GM18520 (cell line): ENCODE measurements around the gene MYBPC2.

Experiments
- ATAC-seq: cut with Tn5 transposase; IDR thresholded peaks from one replicate; pipeline ENCODE4 v1.9.1; 2021; ENCODE audit not compliant: unreplicated experiment

Gene MYBPC2

DNA sequence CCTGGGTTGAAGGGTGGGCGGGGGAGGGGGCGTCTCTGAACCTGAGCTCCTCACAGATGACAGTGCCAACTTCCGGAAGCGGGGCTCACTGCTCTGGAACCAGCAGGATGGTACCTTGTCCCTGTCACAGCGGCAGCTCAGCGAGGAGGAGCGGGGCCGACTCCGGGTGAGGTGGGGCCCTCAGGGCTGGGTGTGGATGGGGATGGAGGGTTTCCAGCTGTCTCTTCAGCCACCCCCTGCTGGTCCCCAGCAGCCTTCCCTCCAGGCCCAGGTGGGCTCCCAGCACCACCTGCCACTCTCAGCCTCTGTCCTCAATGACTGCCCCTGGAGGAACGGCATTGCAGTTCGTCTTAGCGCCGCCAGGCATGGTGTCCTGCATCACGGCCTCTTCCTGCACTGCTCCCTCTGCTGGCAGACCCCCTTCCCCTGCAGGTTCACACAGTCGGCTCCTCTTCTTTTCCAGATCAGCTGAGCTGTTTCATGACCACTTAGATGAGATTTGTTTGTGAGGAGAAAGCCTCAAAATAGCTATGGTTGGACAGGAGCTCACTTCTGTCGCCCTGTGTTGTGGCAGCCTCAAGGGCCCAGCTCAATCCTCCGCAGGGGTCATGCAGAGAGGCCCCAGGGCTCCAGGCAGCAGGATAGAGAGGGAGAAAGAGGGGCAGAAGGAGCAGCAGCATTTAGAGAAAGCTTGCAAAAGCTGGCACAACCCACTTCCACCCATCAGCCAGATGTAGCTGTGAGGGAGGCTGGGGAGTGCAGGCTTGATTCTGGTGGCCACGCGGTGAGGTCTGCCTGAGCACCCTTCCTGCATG is 46.4 kb downstream of the MYBPC2 start:
- ATAC-seq = no peak

DNA sequence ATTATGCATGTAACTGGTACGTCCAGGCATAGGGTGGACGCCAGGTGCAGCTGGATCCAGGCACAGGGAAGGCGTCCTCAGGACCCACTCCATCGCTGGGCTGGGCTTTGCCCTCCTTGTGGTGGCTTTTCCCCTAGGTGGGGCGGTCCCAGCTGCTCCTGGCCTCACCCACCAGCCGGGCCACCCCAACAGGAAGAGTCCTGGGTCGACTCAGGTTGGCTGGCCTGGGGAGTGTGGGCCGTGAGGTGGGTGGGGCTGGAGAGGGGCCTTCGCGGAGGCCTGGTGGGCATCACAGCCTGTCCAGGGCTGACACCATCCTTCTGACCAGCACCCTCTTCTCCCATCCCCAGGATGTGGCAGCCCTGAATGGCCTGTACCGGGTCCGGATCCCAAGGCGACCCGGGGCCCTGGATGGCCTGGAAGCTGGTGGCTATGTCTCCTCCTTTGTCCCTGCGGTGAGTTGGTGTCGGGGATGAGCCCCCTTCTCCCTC is 47.1 kb downstream of the MYBPC2 start:
- ATAC-seq = no peak

DNA sequence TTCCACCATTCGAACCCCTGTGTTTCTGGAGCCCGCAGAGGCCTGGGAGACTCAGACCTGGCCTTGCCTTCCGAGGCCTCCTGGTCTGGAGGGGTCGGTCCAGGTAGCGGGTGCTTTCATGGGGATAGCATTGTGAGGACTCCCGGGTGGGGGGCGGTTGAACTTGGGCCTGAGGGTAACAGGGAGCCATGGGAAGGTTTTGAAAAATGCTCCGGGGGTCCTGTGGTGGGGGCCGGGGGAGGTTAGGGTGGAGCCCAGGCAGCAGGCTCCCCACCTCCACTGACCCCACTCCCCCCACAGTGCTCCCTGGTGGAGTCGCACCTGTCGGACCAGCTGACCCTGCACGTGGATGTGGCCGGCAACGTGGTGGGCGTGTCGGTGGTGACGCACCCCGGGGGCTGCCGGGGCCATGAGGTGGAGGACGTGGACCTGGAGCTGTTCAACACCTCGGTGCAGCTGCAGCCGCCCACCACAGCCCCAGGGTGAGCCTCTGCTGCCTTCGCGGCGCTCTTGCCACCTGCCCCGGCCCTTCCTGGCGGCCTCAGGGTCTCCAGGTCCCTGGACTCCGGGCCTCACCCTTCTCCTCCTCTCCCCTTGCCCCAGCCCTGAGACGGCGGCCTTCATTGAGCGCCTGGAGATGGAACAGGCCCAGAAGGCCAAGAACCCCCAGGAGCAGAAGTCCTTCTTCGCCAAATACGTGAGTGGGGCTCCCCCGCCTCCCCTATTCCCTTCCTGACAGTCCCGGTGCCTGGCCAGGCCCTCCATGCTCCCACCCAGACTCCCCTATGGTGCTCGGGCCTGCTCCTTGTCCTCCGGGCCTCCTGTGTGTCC is 47.8 kb downstream of the MYBPC2 start:
- no peak for ATAC-seq

GRCh38 chr19:50481351-50482149 is 48.9 kb downstream of the MYBPC2 start:
- no peak for ATAC-seq

- ATAC-seq = no peak
Measured at GRCh38 chr19:50482271-50482855, 49.7 kb downstream of the MYBPC2 start.

GRCh38 chr19:50482916-50483315 is 50.2 kb downstream of the MYBPC2 start:
- no peak for ATAC-seq

DNA sequence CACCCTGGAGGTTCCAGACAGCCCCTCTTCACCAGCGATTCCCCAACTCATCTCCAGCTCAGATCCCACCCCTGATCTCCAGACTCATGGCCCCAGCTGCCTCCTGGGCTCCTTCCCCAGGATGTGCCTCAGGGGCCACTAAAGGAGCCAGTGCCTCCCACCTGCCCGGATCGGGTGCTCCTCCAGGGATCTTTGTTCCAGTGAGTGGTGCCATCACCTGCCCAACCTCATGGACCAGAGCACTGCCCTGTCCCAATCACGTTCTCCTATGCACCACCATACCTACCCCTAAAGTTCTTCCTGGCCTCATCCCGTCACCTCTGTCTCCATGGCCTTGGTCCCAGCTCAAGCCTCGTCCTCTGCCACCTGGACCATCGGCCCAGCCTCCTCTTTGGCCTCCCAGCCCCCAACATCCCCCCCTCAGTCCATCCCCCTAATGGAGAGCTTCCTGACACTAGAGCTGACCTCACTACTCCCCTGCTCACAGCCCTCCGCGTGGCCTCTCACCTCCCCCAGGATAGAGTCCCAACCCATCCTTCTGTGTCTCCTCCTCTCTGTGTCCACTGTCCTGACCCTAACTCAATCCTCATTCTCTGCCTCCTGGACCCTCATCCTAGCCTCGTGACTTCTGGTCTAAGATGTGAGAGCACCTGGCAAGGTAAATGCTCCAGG is 52.7 kb downstream of the MYBPC2 start:
- no peak for ATAC-seq

DNA sequence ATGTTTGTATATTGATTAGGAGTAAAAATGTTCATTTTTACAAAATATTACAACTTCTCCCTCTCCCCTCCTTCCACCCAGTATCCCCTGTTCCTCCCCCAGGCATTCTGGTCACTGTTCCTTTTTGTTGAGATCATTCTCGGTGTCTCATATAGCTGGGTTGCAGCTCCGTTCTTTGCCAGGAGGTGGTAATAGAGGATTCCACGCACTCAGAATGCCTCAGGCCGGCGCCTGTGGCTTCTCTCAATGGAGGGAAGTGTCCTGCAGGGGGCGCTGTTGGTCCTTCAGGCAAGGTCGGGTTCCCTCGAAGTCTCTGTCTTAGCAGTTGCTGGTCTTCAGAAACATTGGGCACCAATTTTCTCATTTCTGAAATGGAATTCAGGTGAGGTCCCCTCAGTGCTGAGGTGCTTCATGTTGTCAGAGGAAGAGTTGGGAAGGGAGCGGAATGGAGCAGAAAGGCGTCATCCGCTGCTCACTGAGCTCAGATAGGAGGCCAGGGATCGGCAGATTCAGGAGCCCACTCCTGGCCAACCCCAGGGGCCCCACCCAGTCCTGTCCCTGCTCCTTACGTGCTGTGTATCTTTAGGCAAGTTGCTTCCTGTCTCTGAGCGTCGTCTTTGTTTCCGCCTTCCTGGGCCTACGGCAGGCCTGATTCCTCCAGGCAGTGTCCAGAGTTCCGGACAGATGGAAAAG is 54.3 kb downstream of the MYBPC2 start:
- ATAC-seq = no peak

DNA sequence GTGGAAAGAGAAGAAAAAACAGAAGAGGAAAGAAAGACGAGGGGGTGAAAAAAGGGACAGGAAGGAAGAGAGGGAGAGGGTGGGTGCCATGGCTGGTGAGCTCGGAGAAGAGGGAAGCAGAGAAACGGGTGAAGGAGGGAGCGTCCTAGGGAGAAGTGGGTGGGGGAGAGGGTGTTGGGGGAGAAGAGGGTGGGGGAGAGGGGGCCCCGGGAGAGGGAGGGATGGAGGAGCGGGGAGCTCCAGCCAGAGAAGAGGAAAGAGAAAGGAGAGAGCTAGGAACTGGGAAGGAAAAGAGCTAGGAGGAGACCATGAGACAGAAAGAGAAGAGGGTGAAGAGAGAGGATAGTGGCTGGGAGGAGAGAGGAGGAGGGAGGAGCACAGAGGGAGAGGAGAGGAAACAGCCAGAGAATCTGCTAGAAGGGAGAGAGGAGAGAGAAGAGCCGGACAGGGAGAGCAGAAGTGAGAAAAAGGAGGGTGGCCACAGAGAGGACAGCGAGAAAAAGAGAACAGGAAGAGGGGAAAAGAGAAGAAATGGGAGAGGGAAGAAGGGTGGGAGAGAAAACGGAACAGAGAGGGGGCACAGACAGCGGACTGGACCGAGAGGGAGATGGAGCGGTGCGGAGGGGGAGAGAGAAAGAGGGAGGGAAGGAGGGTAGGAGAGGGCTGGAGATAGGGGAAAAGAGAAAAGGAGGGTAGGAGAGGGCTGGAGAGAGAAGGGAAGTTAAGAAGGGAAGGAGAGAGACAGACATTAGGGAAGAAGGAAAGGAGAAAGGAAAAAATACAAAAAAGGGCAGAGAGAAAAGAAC is 55.9 kb downstream of the MYBPC2 start:
- ATAC-seq = no peak

GRCh38 chr19:50489461-50490011 is 56.8 kb downstream of the MYBPC2 start:
- no peak for ATAC-seq

GRCh38 chr19:50490411-50490811 is 57.7 kb downstream of the MYBPC2 start:
- no peak for ATAC-seq

- ATAC-seq = no peak
Measured at GRCh38 chr19:50490991-50491472, 58.3 kb downstream of the MYBPC2 start.

DNA sequence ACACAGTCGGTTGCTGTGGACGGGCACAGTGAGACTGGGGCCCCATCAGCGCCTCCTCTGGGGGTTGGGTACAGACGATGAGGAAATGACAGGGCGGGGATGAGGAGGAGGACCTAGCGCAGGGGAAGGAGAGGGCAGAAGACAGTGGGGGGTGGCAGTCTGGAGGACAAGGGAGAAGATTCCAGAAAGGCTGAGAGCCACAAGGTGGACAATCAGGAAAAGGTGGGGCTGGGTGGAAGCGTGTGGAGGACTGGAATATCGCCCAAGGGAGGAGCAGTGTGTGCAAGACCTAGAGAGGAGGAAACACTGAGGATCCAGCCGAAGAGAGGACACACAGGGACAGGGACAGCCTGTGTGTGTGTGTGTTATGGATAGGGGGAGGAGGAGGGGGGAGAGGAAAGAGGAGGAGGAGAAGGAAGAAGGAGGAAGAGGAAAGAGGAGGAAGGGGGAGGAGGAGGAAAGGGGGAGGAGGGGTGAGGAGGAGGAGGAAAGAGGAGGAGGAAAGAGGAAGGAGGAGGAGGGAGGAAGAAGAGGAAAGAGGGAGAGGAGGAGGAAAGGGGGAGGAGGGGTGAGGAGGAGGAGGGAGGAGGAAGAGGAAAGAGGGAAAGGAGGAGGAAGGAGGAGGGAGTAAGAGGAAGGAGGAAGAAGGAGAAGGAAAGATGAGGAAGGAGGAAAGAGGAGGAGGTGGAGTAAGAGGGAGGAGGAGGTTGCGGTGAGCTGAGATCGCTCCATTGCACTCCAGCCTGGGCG is 59.8 kb downstream of the MYBPC2 start:
- no peak for ATAC-seq

- no peak for ATAC-seq
Measured at GRCh38 chr19:50493171-50493570, 60.5 kb downstream of the MYBPC2 start.

DNA sequence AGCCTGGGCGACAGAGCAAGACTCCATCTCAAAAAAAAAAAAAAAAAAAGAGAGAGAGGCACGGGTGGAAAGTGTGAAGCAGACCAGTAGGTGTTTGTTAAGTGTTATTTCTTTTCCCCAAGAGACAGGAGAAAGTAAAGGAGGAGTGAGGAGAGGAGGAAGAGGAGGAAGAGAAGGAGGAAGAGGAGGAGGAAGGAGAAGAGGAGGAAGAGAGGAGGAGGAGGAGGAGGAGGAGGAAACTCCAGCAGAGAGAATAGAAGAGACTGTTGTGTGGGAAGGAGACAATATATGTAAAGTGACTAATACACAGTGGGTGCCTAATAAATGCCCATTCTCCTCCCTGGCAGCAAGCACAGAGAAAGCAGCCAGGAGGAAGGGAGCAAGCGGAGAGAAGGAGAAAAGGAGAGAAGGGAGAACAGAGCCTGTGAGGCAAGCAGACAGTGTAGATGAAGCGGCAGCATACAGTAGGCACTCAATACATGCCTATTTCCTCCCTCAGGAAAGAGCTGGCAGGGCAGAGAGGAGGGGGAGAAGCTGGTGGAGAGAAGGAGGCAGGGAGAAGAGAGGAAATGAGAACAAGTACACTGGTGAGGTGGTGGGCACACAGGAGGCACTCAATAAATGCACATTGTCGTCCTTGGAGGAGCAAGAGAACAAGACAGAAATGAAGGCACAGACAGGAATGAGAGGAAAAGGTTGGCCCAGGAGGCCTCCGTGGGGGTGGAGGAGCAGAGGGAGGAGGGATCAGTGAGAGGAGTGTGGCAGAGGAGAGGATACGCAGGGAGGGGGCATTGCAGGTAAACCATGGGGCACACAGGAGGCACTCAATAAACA is 61.7 kb downstream of the MYBPC2 start:
- ATAC-seq = no peak

- no peak for ATAC-seq
Measured at GRCh38 chr19:50495020-50495531, 62.4 kb downstream of the MYBPC2 start.
